ENCODE data around the gene TPH2.

TPH2 gene

DNA sequence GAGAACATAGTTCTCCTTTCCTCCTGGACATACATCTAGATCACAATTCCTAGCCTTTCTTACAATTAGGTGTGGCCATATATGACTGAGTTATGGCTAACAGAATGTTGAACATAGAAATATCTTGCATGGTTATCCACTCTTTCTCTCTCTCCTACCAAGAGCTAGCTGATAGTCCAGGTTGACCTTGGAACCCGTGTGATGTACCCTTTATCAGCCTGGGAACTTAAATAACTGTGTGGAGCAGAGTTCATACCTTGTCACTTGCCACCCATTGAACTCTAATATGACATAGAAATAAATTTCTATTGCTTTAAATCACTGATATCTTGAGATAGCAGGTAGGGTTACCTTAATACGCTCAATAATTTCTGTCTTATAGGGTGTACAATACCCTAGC is 115.9 kb downstream of the TPH2 start:
- Histone ChIP-seq H3K36me3 (ENCODE audit: insufficient read depth, low read length) (no peaks in the 10 kb centered on the region), H3K9me3 (ENCODE audit: insufficient read depth, low read depth, low read length) (no peaks in the 10 kb centered on the region), H2AFZ (ENCODE audit: low read length) (no peak overlapping the region), H3K4me2 (ENCODE audit: low read depth, low read length, poor library complexity, severe bottlenecking) (no peak overlapping the region), H4K20me1 (ENCODE audit: insufficient read depth, low read length, poor library complexity, severe bottlenecking) (no peaks in the 10 kb centered on the region), H3K9ac (ENCODE audit: low read depth, low read length, poor library complexity, severe bottlenecking) (no peak overlapping the region), H3K4me1 (ENCODE audit: insufficient read depth, low read length, poor library complexity, severe bottlenecking) (no peaks in the 10 kb centered on the region), H3K9me2 (replicated peaks; ENCODE audit: low read depth, low read length) (no peaks in the 10 kb centered on the region), H3K79me2 (ENCODE audit: insufficient read depth, low read length) (no peaks in the 10 kb centered on the region), H3K27me3 (ENCODE audit: insufficient read depth, low read length, poor library complexity, severe bottlenecking) (no peaks in the 10 kb centered on the region), H3K4me3 (ENCODE audit: low read length, poor library complexity, severe bottlenecking) (no peak overlapping the region), H3F3A (ENCODE audit: low read depth) (no peaks in the 10 kb centered on the region)
- TF ChIP-seq, protein P1, sequence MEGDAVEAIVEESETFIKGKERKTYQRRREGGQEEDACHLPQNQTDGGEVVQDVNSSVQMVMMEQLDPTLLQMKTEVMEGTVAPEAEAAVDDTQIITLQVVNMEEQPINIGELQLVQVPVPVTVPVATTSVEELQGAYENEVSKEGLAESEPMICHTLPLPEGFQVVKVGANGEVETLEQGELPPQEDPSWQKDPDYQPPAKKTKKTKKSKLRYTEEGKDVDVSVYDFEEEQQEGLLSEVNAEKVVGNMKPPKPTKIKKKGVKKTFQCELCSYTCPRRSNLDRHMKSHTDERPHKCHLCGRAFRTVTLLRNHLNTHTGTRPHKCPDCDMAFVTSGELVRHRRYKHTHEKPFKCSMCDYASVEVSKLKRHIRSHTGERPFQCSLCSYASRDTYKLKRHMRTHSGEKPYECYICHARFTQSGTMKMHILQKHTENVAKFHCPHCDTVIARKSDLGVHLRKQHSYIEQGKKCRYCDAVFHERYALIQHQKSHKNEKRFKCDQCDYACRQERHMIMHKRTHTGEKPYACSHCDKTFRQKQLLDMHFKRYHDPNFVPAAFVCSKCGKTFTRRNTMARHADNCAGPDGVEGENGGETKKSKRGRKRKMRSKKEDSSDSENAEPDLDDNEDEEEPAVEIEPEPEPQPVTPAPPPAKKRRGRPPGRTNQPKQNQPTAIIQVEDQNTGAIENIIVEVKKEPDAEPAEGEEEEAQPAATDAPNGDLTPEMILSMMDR (conservative IDR thresholded peaks at IDR 0.05; ENCODE audit: low read length), result no peak
- TF ChIP-seq EZH2phosphoT487 (IDR thresholded peaks at IDR 0.05; ENCODE audit: borderline replicate concordance), result no peak

- H3K9me2 ChIP-seq (replicated peaks; ENCODE audit: low read depth, low read length), result no peaks in the 10 kb centered on the region
These were observed 118.8 kb downstream of the TPH2 start for GRCh38 chr12:72057330-72057914.

GRCh38 chr12:72063073-72063472 is 124.4 kb downstream of the TPH2 start:
- H3K4me1 ChIP-seq (ENCODE audit: insufficient read depth, low read length, poor library complexity, severe bottlenecking), result no peaks in the 10 kb centered on the region

More at GRCh38 chr12:72057330-72057914, 118.8 kb downstream of the TPH2 start:
- Histone ChIP-seq H3K27me3 (ENCODE audit: insufficient read depth, low read length, poor library complexity, severe bottlenecking) (no peaks in the 10 kb centered on the region), H3K36me3 (ENCODE audit: insufficient read depth, low read length) (no peaks in the 10 kb centered on the region), H2AFZ (ENCODE audit: low read length) (no peak overlapping the region), H3K4me1 (ENCODE audit: insufficient read depth, low read length, poor library complexity, severe bottlenecking) (no peaks in the 10 kb centered on the region), H3K4me3 (ENCODE audit: low read length, poor library complexity, severe bottlenecking) (no peak overlapping the region), H3K9ac (ENCODE audit: low read depth, low read length, poor library complexity, severe bottlenecking) (no peak overlapping the region), H3F3A (ENCODE audit: low read depth) (no peaks in the 10 kb centered on the region), H4K20me1 (ENCODE audit: insufficient read depth, low read length, poor library complexity, severe bottlenecking) (no peaks in the 10 kb centered on the region), H3K79me2 (ENCODE audit: insufficient read depth, low read length) (no peaks in the 10 kb centered on the region), H3K9me3 (ENCODE audit: insufficient read depth, low read depth, low read length) (no peaks in the 10 kb centered on the region), H3K4me2 (ENCODE audit: low read depth, low read length, poor library complexity, severe bottlenecking) (no peak overlapping the region)
- TF ChIP-seq EZH2phosphoT487 (IDR thresholded peaks at IDR 0.05; ENCODE audit: borderline replicate concordance), result no peak
- TF ChIP-seq, protein P1 (conservative IDR thresholded peaks at IDR 0.05; ENCODE audit: low read length), result no peak

More at GRCh38 chr12:72063073-72063472, 124.4 kb downstream of the TPH2 start:
- Histone ChIP-seq H3K9ac (ENCODE audit: low read depth, low read length, poor library complexity, severe bottlenecking) (no peak overlapping the region), H3K36me3 (ENCODE audit: insufficient read depth, low read length) (no peaks in the 10 kb centered on the region), H3K9me2 (replicated peaks; ENCODE audit: low read depth, low read length) (no peaks in the 10 kb centered on the region), H3F3A (ENCODE audit: low read depth) (no peaks in the 10 kb centered on the region), H3K4me2 (ENCODE audit: low read depth, low read length, poor library complexity, severe bottlenecking) (no peak overlapping the region), H3K27me3 (ENCODE audit: insufficient read depth, low read length, poor library complexity, severe bottlenecking) (no peaks in the 10 kb centered on the region), H3K9me3 (ENCODE audit: insufficient read depth, low read depth, low read length) (no peaks in the 10 kb centered on the region), H3K4me3 (ENCODE audit: low read length, poor library complexity, severe bottlenecking) (no peak overlapping the region), H4K20me1 (ENCODE audit: insufficient read depth, low read length, poor library complexity, severe bottlenecking) (no peaks in the 10 kb centered on the region), H2AFZ (ENCODE audit: low read length) (no peak overlapping the region), H3K79me2 (ENCODE audit: insufficient read depth, low read length) (no peaks in the 10 kb centered on the region)
- TF ChIP-seq EZH2phosphoT487 (IDR thresholded peaks at IDR 0.05; ENCODE audit: borderline replicate concordance), result no peak
- TF ChIP-seq, protein P1 (conservative IDR thresholded peaks at IDR 0.05; ENCODE audit: low read length), result no peak
